OCI-LY1 (cell line): ENCODE data around the gene HIVEP1.
A peak's percentile ranks its signal among the peaks of the same experiment; 100 is the strongest.

Experiments
- H2AFZ ChIP-seq: fragments of 200-600 bp; sonication (generic), shearing (Covaris generic); 2 replicates; pipeline ENCODE4 v1.6.0; 2014; ENCODE audit warnings: antibody characterized with exemption, mild to moderate bottlenecking, low read length
- H3F3A ChIP-seq: fragments of 200-600 bp; sonication (generic), shearing (Covaris generic); 2 replicates; pipeline ENCODE4 v1.6.0; 2014; ENCODE audit warnings: mild to moderate bottlenecking, antibody characterized with exemption, low read length, moderate library complexity; ENCODE audit not compliant: insufficient read depth
- H3K27ac ChIP-seq: fragments of 200-600 bp; sonication (generic); 2 replicates; pipeline ENCODE4 v1.5.1; 2014; ENCODE audit warnings: low read length, mixed run types, mild to moderate bottlenecking, low read depth; ENCODE audit not compliant: poor library complexity, severe bottlenecking
- H3K27me3 ChIP-seq: fragments of 200-600 bp; sonication (generic); 2 replicates; pipeline ENCODE4 v1.6.0; 2014; ENCODE audit warnings: antibody characterized with exemption, mild to moderate bottlenecking, low read length, moderate library complexity; ENCODE audit not compliant: insufficient read depth
- H3K36me3 ChIP-seq: fragments of 200-600 bp; sonication (generic); 2 replicates; pipeline ENCODE4 v1.6.1; 2014; ENCODE audit warnings: mild to moderate bottlenecking, antibody characterized with exemption, low read length, moderate library complexity, mixed read lengths; ENCODE audit not compliant: insufficient read depth
- H3K4me1 ChIP-seq: fragments of 200-600 bp; sonication (generic); 2 replicates; pipeline ENCODE4 v1.5.1; 2014; ENCODE audit warnings: mild to moderate bottlenecking, low read length, moderate library complexity; ENCODE audit not compliant: insufficient read depth, severe bottlenecking
- H3K4me2 ChIP-seq: fragments of 200-600 bp; sonication (generic), shearing (Covaris generic); 2 replicates; pipeline ENCODE4 v1.6.1; 2014; ENCODE audit warnings: low read length
- H3K4me3 ChIP-seq: fragments of 200-600 bp; sonication (generic); 2 replicates; pipeline ENCODE4 v1.5.1; 2014; ENCODE audit warnings: low read length, low read depth, mild to moderate bottlenecking, mixed read lengths; ENCODE audit not compliant: poor library complexity, severe bottlenecking
- H3K79me2 ChIP-seq: fragments of 200-600 bp; shearing (Covaris generic); 2 replicates; pipeline ENCODE4 v1.6.1; 2016; ENCODE audit warnings: mixed run types, low read length, mixed read lengths; ENCODE audit not compliant: insufficient read depth
- H3K9ac ChIP-seq: fragments of 200-600 bp; sonication (generic), shearing (Covaris generic); 2 replicates; pipeline ENCODE4 v1.6.1; 2014; ENCODE audit warnings: mild to moderate bottlenecking, low read length, mixed read lengths
- H3K9me2 ChIP-seq: fragments of 200-600 bp; sonication (generic), shearing (Covaris generic); 2 replicates; pipeline ENCODE4 v1.6.1; 2014; ENCODE audit warnings: low read depth, mild to moderate bottlenecking, low read length, mixed read lengths
- H3K9me3 ChIP-seq: fragments of 200-600 bp; shearing (Covaris generic); 2 replicates; pipeline ENCODE4 v1.6.1; 2014; ENCODE audit warnings: low read length, mixed read lengths
- H4K20me1 ChIP-seq: fragments of 200-600 bp; sonication (generic), shearing (Covaris generic); 2 replicates; pipeline ENCODE4 v1.6.0; 2016; ENCODE audit warnings: mild to moderate bottlenecking, low read length; ENCODE audit not compliant: insufficient read depth
- EZH2 ChIP-seq: fragments of 200-600 bp; sonication (generic), shearing (Covaris generic); IDR thresholded peaks from 2 replicates; pipeline ENCODE4 v1.8.0; 2017; ENCODE audit warnings: borderline replicate concordance, mixed run types, mild to moderate bottlenecking, antibody characterized with exemption, low read length, moderate library complexity, mixed read lengths
- TF ChIP-seq, protein P1 (sequence below): fragments of 200-600 bp; sonication (generic), shearing (Covaris generic); IDR thresholded peaks from 2 replicates; pipeline ENCODE4 v1.5.1; 2017; ENCODE audit warnings: mild to moderate bottlenecking, antibody characterized with exemption, low read length, moderate library complexity, mixed read lengths

The HIVEP1 gene

DNA sequence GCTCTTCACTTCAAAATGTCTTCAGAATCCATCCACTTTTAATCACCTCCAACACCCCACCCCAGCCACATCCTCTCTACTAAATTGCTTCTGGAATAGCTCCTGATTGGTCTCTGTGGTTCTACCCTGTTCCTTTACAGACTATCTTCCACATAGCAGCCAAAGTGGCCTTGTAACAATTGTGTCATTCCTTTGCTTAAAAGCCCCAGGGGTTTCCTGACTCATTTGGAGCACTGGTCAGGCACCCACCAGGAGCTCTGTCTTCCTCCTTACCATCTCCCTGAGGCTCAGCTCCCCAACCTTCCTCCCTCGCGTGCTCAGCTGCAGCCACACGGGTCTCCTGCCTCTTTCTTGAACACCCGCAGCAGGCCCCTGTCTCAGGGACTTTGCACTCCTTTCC lies 126.8 kb downstream of the HIVEP1 start:
- no peaks in the 10 kb centered on the region for H4K20me1 ChIP-seq
- no peaks in the 10 kb centered on the region for H3K27me3 ChIP-seq
- TF ChIP-seq EZH2, result no peak
- TF ChIP-seq, protein P1, sequence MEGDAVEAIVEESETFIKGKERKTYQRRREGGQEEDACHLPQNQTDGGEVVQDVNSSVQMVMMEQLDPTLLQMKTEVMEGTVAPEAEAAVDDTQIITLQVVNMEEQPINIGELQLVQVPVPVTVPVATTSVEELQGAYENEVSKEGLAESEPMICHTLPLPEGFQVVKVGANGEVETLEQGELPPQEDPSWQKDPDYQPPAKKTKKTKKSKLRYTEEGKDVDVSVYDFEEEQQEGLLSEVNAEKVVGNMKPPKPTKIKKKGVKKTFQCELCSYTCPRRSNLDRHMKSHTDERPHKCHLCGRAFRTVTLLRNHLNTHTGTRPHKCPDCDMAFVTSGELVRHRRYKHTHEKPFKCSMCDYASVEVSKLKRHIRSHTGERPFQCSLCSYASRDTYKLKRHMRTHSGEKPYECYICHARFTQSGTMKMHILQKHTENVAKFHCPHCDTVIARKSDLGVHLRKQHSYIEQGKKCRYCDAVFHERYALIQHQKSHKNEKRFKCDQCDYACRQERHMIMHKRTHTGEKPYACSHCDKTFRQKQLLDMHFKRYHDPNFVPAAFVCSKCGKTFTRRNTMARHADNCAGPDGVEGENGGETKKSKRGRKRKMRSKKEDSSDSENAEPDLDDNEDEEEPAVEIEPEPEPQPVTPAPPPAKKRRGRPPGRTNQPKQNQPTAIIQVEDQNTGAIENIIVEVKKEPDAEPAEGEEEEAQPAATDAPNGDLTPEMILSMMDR, result no peak
- peaks cover 74% of the 10 kb centered on the region for H3K36me3 ChIP-seq
- no peak overlapping the region for H3K4me2 ChIP-seq
- no peaks in the 10 kb centered on the region for H3K4me1 ChIP-seq
- no peaks in the 10 kb centered on the region; the same call in 1 of the 2 replicates for H3K9me3 ChIP-seq
- H3K27ac ChIP-seq, result no peak overlapping the region
- no peak overlapping the region for H3K9ac ChIP-seq
- H3K4me3 ChIP-seq, result no peak overlapping the region
- H3F3A ChIP-seq, result no peaks in the 10 kb centered on the region
- no peak overlapping the region for H2AFZ ChIP-seq
- no peaks in the 10 kb centered on the region for H3K79me2 ChIP-seq
- no peaks in the 10 kb centered on the region for H3K9me2 ChIP-seq

DNA sequence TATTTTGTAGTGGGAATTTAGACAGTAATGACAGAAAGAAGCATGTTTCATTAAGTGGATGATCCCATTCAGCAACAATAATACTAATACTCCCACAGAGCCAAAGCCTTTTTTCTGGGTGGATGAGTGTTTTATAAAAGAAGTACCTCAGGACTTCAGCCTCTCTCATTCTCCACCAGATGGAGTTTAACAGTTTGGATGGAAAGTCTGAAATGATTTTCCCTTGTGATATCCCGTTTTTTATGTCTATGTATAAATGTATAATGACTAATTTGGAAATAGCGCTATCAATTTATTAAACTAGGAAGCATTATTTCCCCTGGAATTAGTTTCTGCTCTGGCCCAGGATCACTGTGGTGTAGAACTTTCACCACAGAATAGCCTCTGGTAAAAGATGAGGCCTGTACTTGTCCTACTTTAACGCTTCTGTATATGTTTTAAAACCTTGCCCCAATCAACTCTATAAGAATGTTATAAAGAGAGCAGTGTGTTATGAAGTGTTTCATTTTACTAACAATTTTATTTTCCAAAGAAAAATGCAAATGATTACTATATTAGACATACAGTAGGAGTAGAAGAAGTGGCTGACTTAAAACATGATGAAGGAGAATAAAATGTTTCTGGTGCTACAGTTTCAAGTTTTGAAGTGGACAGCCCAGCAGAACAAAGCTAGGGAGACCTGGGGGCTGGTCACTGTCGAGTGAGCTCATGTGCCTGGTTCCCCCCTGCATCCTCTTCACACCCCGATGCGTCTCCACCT lies 135.6 kb downstream of the HIVEP1 start:
- H3K27me3 ChIP-seq, result no peaks in the 10 kb centered on the region
- no peaks in the 10 kb centered on the region for H3K79me2 ChIP-seq
- H3K27ac ChIP-seq, result peak overlapping the region; percentile 10
- H3K4me1 ChIP-seq, result peaks cover 9% of the 10 kb centered on the region
- no peaks in the 10 kb centered on the region for H3K9me2 ChIP-seq
- TF ChIP-seq, protein P1, result no peak
- TF ChIP-seq EZH2, result no peak
- no peaks in the 10 kb centered on the region for H4K20me1 ChIP-seq
- H3F3A ChIP-seq, result no peaks in the 10 kb centered on the region
- no peak overlapping the region for H3K4me2 ChIP-seq
- H3K9me3 ChIP-seq, result no peaks in the 10 kb centered on the region
- H2AFZ ChIP-seq, result no peak overlapping the region
- H3K36me3 ChIP-seq, result peaks cover 45% of the 10 kb centered on the region; the same call in 1 of the 2 replicates
- H3K4me3 ChIP-seq, result no peak overlapping the region
- H3K9ac ChIP-seq, result no peak overlapping the region

DNA sequence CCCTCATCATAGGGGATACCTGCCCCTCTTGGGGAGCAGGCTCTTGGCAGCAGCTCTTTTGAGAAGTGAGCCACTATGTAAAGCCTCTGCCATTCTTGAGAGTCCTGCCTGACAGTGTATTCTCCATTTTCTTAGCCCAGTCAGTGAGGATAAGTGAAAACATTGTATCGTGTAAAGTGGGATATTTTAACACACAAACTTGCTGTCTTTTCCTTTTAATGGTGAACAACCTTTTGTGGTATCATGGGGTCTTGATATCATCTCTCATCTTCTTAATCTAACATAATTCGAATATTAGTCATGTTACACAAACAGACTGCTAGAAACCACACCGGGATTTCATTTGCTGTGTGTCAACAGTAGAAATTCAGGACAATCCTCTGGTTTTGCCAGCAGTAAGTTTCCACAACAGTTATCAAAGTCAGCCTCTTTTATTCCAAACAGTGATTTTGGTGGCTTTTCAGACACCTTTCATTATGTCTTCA lies 136.2 kb downstream of the HIVEP1 start:
- no peaks in the 10 kb centered on the region for H3K9me2 ChIP-seq
- H3F3A ChIP-seq, result no peaks in the 10 kb centered on the region
- no peaks in the 10 kb centered on the region for H3K79me2 ChIP-seq
- H3K36me3 ChIP-seq, result peaks cover 45% of the 10 kb centered on the region; the same call in 1 of the 2 replicates
- peaks cover 9% of the 10 kb centered on the region for H3K4me1 ChIP-seq
- peak overlapping the region; percentile 10 for H3K27ac ChIP-seq
- H3K27me3 ChIP-seq, result no peaks in the 10 kb centered on the region
- H3K4me2 ChIP-seq, result no peak overlapping the region
- H4K20me1 ChIP-seq, result no peaks in the 10 kb centered on the region
- H3K9ac ChIP-seq, result no peak overlapping the region
- H2AFZ ChIP-seq, result no peak overlapping the region
- TF ChIP-seq, protein P1, result no peak
- TF ChIP-seq EZH2, result no peak
- H3K4me3 ChIP-seq, result no peak overlapping the region
- no peaks in the 10 kb centered on the region for H3K9me3 ChIP-seq
